ENCODE data around the gene GPATCH8. TPM values are rescaled to one million over a fixed set of nuclear protein-coding genes. Genes with fewer than 3 reads are reported as not detected.

The GPATCH8 gene
- total and polyA plus RNA-seq, 2 donors (not counting 1 experiment from before 2014, with no cell fraction given), result 13.7 to 19.3 TPM

DNA sequence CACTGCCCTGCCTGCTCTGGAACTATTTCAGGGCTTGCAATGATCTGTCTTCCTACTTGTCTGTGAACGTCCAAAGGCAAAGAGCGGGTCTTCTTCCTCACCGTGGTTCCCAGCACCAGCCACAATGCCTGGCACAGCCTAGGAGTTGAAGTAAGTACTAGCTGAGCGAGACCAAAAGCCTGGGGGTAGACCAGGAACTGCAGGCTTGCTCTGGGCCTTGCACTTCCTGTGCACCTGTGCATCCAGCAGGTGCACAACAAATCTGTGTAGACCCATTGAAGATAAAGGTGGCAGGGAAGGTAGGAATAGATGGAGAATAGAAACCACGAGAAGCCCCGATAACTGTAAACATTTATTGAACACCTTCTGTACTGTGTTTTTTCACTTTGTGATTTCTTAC is 144.2 kb downstream of the GPATCH8 start:
- Histone ChIP-seq H3K27ac (ENCODE audit: insufficient read depth, low read length) (no peak overlapping the region), H3K36me3 (ENCODE audit: control insufficient read depth, insufficient read depth, low read length) (no peaks in the 10 kb centered on the region), H3K27me3 (ENCODE audit: control insufficient read depth, insufficient read depth, low read length) (no peaks in the 10 kb centered on the region), H3K4me3 (replicated peaks in 1 of 4; ENCODE audit: control extremely low read depth in 1 of 4, insufficient read depth in 1 of 4, low read depth in 3 of 4, low read length in 4 of 4) (no peak overlapping the region), H4K20me1 (ENCODE audit: control insufficient read depth, extremely low read depth, insufficient read depth, low read length) (no peaks in the 10 kb centered on the region), H2AFZ (ENCODE audit: low read length) (no peak overlapping the region), H3K9me3 (ENCODE audit: control insufficient read depth, insufficient read depth, low read depth, low read length) (no peaks in the 10 kb centered on the region), H3K4me2 (ENCODE audit: extremely low read depth, insufficient read depth, low read length) (no peak overlapping the region), H3K9ac (ENCODE audit: insufficient read depth, low read length) (no peak overlapping the region), H3K4me1 (ENCODE audit: control insufficient read depth, extremely low read depth, insufficient read depth, low read length) (peaks cover 5% of the 10 kb centered on the region), H3K79me2 (ENCODE audit: control insufficient read depth, insufficient read depth, low read length) (no peaks in the 10 kb centered on the region)
- DNase-seq (ENCODE audit: low read depth in 2 of 2), result no peak
- no peak for TF ChIP-seq CTCF (conservative IDR thresholded peaks at IDR 0.05 in 1 of 2, IDR thresholded peaks at IDR 0.05 in 1 of 2; ENCODE audit: low read depth in 1 of 2, low read length in 2 of 2)
- no peak for TF ChIP-seq EZH2 (IDR thresholded peaks at IDR 0.05; ENCODE audit: low read length, missing control alignments)

DNA sequence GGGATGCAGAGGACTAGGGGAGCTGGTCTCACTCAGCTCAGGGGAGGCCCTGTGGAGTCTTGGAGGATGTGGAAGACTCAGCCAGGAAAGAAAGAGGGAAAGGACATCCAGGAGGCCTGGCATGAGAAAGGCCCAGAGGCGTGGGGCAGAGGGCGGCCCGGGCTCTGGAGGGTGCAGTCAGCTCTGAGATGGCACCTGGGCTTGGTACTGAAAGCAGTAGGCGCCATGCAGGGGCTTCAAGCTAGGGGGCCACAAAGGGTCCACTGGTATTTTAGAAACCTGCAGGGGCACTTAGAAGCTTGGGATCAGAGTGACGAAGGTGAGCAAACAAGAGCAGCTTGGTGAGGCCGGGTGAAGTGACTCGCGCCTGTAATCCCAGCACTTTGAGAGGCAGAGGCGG is 145.1 kb downstream of the GPATCH8 start:
- H3K36me3 ChIP-seq (ENCODE audit: control insufficient read depth, insufficient read depth, low read length), result no peaks in the 10 kb centered on the region
- H3K79me2 ChIP-seq (ENCODE audit: control insufficient read depth, insufficient read depth, low read length), result no peaks in the 10 kb centered on the region
- no peak overlapping the region for H3K9ac ChIP-seq (ENCODE audit: insufficient read depth, low read length)
- H2AFZ ChIP-seq (ENCODE audit: low read length), result no peak overlapping the region
- no peaks in the 10 kb centered on the region for H4K20me1 ChIP-seq (ENCODE audit: control insufficient read depth, extremely low read depth, insufficient read depth, low read length)
- TF ChIP-seq CTCF (conservative IDR thresholded peaks at IDR 0.05 in 1 of 2, IDR thresholded peaks at IDR 0.05 in 1 of 2; ENCODE audit: low read depth in 1 of 2, low read length in 2 of 2), result no peak
- TF ChIP-seq EZH2 (IDR thresholded peaks at IDR 0.05; ENCODE audit: low read length, missing control alignments), result no peak
- no peak for DNase-seq (ENCODE audit: low read depth in 2 of 2)
- H3K27me3 ChIP-seq (ENCODE audit: control insufficient read depth, insufficient read depth, low read length), result no peaks in the 10 kb centered on the region
- H3K27ac ChIP-seq (ENCODE audit: insufficient read depth, low read length), result no peak overlapping the region
- no peak overlapping the region for H3K4me2 ChIP-seq (ENCODE audit: extremely low read depth, insufficient read depth, low read length)
- no peaks in the 10 kb centered on the region for H3K9me3 ChIP-seq (ENCODE audit: control insufficient read depth, insufficient read depth, low read depth, low read length)
- no peak overlapping the region for H3K4me3 ChIP-seq (replicated peaks in 1 of 4; ENCODE audit: control extremely low read depth in 1 of 4, insufficient read depth in 1 of 4, low read depth in 3 of 4, low read length in 4 of 4)
- peaks cover 5% of the 10 kb centered on the region for H3K4me1 ChIP-seq (ENCODE audit: control insufficient read depth, extremely low read depth, insufficient read depth, low read length)

- no peaks in the 10 kb centered on the region for H3K9me3 ChIP-seq (ENCODE audit: control insufficient read depth, insufficient read depth, low read depth, low read length)
- peaks cover 12% of the 10 kb centered on the region for H3K36me3 ChIP-seq (ENCODE audit: control insufficient read depth, insufficient read depth, low read length)
- H3K79me2 ChIP-seq (ENCODE audit: control insufficient read depth, insufficient read depth, low read length), result no peaks in the 10 kb centered on the region
- H2AFZ ChIP-seq (ENCODE audit: low read length), result no peak overlapping the region
- DNase-seq (ENCODE audit: low read depth in 2 of 2), result no peak
- H3K27me3 ChIP-seq (ENCODE audit: control insufficient read depth, insufficient read depth, low read length), result no peaks in the 10 kb centered on the region
- H3K27ac ChIP-seq (ENCODE audit: insufficient read depth, low read length), result no peak overlapping the region
- no peak overlapping the region for H3K4me2 ChIP-seq (ENCODE audit: extremely low read depth, insufficient read depth, low read length)
- no peaks in the 10 kb centered on the region for H4K20me1 ChIP-seq (ENCODE audit: control insufficient read depth, extremely low read depth, insufficient read depth, low read length)
- H3K9ac ChIP-seq (ENCODE audit: insufficient read depth, low read length), result no peak overlapping the region
- peaks cover 5% of the 10 kb centered on the region for H3K4me1 ChIP-seq (ENCODE audit: control insufficient read depth, extremely low read depth, insufficient read depth, low read length)
- H3K4me3 ChIP-seq (replicated peaks in 1 of 4; ENCODE audit: control extremely low read depth in 1 of 4, insufficient read depth in 1 of 4, low read depth in 3 of 4, low read length in 4 of 4), result no peak overlapping the region
- TF ChIP-seq EZH2 (IDR thresholded peaks at IDR 0.05; ENCODE audit: low read length, missing control alignments), result no peak
- no peak for TF ChIP-seq CTCF (conservative IDR thresholded peaks at IDR 0.05 in 1 of 2, IDR thresholded peaks at IDR 0.05 in 1 of 2; ENCODE audit: low read depth in 1 of 2, low read length in 2 of 2)
Measured at GRCh38 chr17:44356241-44356640, 147.0 kb downstream of the GPATCH8 start.

All from fibroblast of lung (primary cell).